HepG2 (cell line): ENCODE data around the gene NUFIP1. TPM values are rescaled to one million over a fixed set of nuclear protein-coding genes. Genes with fewer than 3 reads are reported as not detected.
"Not testable (repeated sequence)": the region's sequence is repeated elsewhere in the genome, so short reads cannot be mapped to it uniquely, and the experiment has no call there.

Source experiments
- ATAC-seq: fragments of 200-7000 bp; cut with Tn5 transposase; 3 replicates; pipeline ENCODE4 v1.9.1; 2020; ENCODE audit warnings: mild to moderate bottlenecking, moderate library complexity
- BruUV-seq: library from RNA; stranded (reverse); fragments of 400-500 nt; replicated peaks from 2 replicates; lab custom pipeline; 2021; lab: Mats Ljungman, UMichigan
- CTCF ChIA-PET: fragments of 300-600 bp; formaldehyde crosslinking; extraction: SDS; loops from one replicate; lab custom pipeline; 2021; ENCODE audit warnings: low total read pairs, inconsistent platforms, low intra/inter-chr PET ratio; lab: Yijun Ruan, JAX
- POLR2A ChIA-PET: fragments of 350-600 bp; sonication (Branson Sonifier 250); formaldehyde crosslinking; loops from one replicate; lab custom pipeline; 2020; ENCODE audit warnings: antibody characterized with exemption, inconsistent platforms; lab: Yijun Ruan, JAX
- DNase-seq: peaks from one replicate; pipeline ENCODE4 v3.0.0-alpha.2; 2015; ENCODE audit warnings: low spot score
- FAIRE-seq: peaks from 3 replicates; lab custom pipeline; 2011; peaks lifted over from hg19 to GRCh38; lab: Jason Lieb, UNC
- H2AFZ ChIP-seq: one replicate; pipeline ENCODE4 v1.6.1; 2011; ENCODE audit warnings: low read length, inconsistent platforms
- H3K27ac ChIP-seq: fragments of 300-600 bp; 3 replicates; pipeline ENCODE4 v1.8.0; 2011; ENCODE audit warnings: mixed run types, mild to moderate bottlenecking, mixed read lengths, low read length, inconsistent platforms; ENCODE audit not compliant: insufficient read depth; ENCODE audit errors: extremely low read length
- H3K27me3 ChIP-seq, 2 experiments: fragments of 200-600 bp in 1 of 2; 2 replicates in 1 of 2; 3 replicates in 1 of 2; pipeline versions ENCODE4 v1.6.0 to v1.8.0; 2011; ENCODE audit warnings: low read length in 2 of 2, mild to moderate bottlenecking in 2 of 2, moderate library complexity in 2 of 2, inconsistent platforms in 1 of 2; ENCODE audit not compliant: insufficient read depth in 2 of 2, control insufficient read depth in 1 of 2
- H3K36me3 ChIP-seq, 2 experiments: fragments of 200-600 bp in 1 of 2; replicated peaks in 1 of 2; 2 replicates in 1 of 2; 3 replicates in 1 of 2; pipeline versions ENCODE4 v1.5.1 to v1.8.0; 2011; ENCODE audit warnings: low read length in 2 of 2, inconsistent platforms in 1 of 2; ENCODE audit not compliant: insufficient read depth in 2 of 2, control insufficient read depth in 1 of 2
- H3K4me1 ChIP-seq: 2 replicates; pipeline ENCODE4 v1.5.1; 2012; ENCODE audit warnings: low read length, inconsistent platforms; ENCODE audit not compliant: insufficient read depth
- H3K4me2 ChIP-seq: 2 replicates; pipeline ENCODE4 v1.6.0; 2011; ENCODE audit warnings: low read depth, low read length, inconsistent platforms
- H3K4me3 ChIP-seq, 3 experiments: fragments of 200-600 bp in 1 of 3; sonication (generic), shearing (Covaris generic) in 1 of 3; replicated peaks in 1 of 3; 2 replicates each; pipeline ENCODE4 v1.5.1; 2011 to 2016; ENCODE audit warnings: low read length in 3 of 3, inconsistent platforms in 2 of 3, low read depth in 2 of 3, mild to moderate bottlenecking in 2 of 3, control low read depth in 1 of 3, mixed read lengths in 1 of 3; ENCODE audit not compliant: insufficient read depth in 1 of 3
- H3K79me2 ChIP-seq: one replicate; pipeline ENCODE4 v1.6.1; 2011; ENCODE audit warnings: low read length, inconsistent platforms; ENCODE audit not compliant: insufficient read depth
- H3K9ac ChIP-seq: 2 replicates; pipeline ENCODE4 v1.6.0; 2011; ENCODE audit warnings: mild to moderate bottlenecking, low read depth, low read length, inconsistent platforms; ENCODE audit not compliant: insufficient read depth
- H3K9me3 ChIP-seq: 2 replicates; pipeline ENCODE4 v1.5.1; 2012; ENCODE audit warnings: mild to moderate bottlenecking, low read length
- H4K20me1 ChIP-seq: 2 replicates; pipeline ENCODE4 v1.6.0; 2011; ENCODE audit warnings: inconsistent platforms, mild to moderate bottlenecking, low read length, moderate library complexity; ENCODE audit not compliant: insufficient read depth
- NCOR1 ChIP-seq: fragments of 200-600 bp; sonication (generic); IDR thresholded peaks from 2 replicates; pipeline ENCODE4 v1.7.0; 2017; ENCODE audit warnings: antibody characterized with exemption, low read length, borderline replicate concordance
- PRMT3 ChIP-seq: sonication (generic); formaldehyde crosslinking; IDR thresholded peaks from 2 replicates; pipeline ENCODE4 v1.8.1; 2022; ENCODE audit warnings: low read depth, mild to moderate bottlenecking, moderate library complexity, missing genetic modification reagents, borderline replicate concordance
- SOX5 ChIP-seq: IDR thresholded peaks from 2 replicates; pipeline ENCODE4 v1.6.1; 2016; ENCODE audit warnings: borderline replicate concordance
- WGBS: methylation state at CpG from one replicate; pipeline ENCODE4 v1.1.6; 2017; ENCODE audit warnings: low lambda C conversion rate; 5-methylcytosine and 5-hydroxymethylcytosine counted together
- in situ Hi-C: cut with HindIII; loops from 2 replicates; pipeline ENCODE4 v1.10.0; 2017; ENCODE audit warnings: low pct_unique_long_range_greater_than_20kb; ENCODE audit not compliant: extremely low pct_ligation_motif_present
- intact Hi-C: fragments of 100-400 bp; cut with micrococcal nuclease; formaldehyde crosslinking; loops from one replicate; pipeline ENCODE4 v1.10.0; 2022; ENCODE audit not compliant: unreplicated experiment
- polyA plus RNA-seq, 8 experiments: library from polyadenylated mRNA; depleted of rRNA in 3 of 8; stranded (reverse) in 7 of 8; unstranded in 1 of 8; fragments of >200 nt; fragmentation: Illumina TruSeq in 4 of 8; extraction: Trizol in 4 of 8; gene quantifications; 2 replicates each; pipeline versions ENCODE4 v1.2.1 to v1.2.3, GENCODE V29; 2011 to 2016; ENCODE audit warnings: low read depth in 4 of 8, missing spikeins in 1 of 8, mixed read lengths in 1 of 8; ENCODE audit not compliant: insufficient read depth in 1 of 8
- total RNA-seq, 5 experiments: library from RNA; depleted of rRNA; stranded (reverse); fragments of >200 nt; fragmentation: Illumina TruSeq; extraction: Trizol; gene quantifications; 2 replicates each; pipeline ENCODE4 v1.2.3, GENCODE V29; 2016; ENCODE audit warnings: low read depth in 1 of 5

The NUFIP1 gene
- total and polyA plus RNA-seq, 2 of the 13 experiments (the other 11 are each of a cell fraction or from before 2014, with no cell fraction given): 1.9 to 10.3 TPM

GRCh38 chr13:44951184-44951583 lies 38.1 kb downstream of the NUFIP1 start (continued):
- TF ChIP-seq PRMT3 (CRISPR knock-in tag) (no peak), NCOR1 (no peak)

- H3K27me3 ChIP-seq, H3K4me3 ChIP-seq, H3K9ac ChIP-seq, DNase-seq, H3K27ac ChIP-seq, H3K79me2 ChIP-seq, POLR2A ChIA-PET, CTCF ChIA-PET, H3K9me3 ChIP-seq, H3K4me1 ChIP-seq, BruUV-seq, H3K4me2 ChIP-seq, FAIRE-seq, H2AFZ ChIP-seq, ATAC-seq, intact Hi-C loops, in situ Hi-C loops, H4K20me1 ChIP-seq: not testable (repeated sequence)
- 91% methylated on average over 4 of the region's 4 CpGs for WGBS
- peaks cover 1 to 21% of the 10 kb centered on the region in 2 experiments for H3K36me3 ChIP-seq
These were observed 45.9 kb downstream of the NUFIP1 start for GRCh38 chr13:44943411-44943810.

- POLR2A ChIA-PET: no interaction called here
- DNase-seq (no peak), FAIRE-seq (no peak), ATAC-seq (no peak)
- Histone ChIP-seq H3K9ac (no peak overlapping the region), H3K4me2 (no peak overlapping the region), H3K4me3 (no peak overlapping the region), H3K79me2 (no peaks in the 10 kb centered on the region), H3K27ac (no peak overlapping the region), H2AFZ (no peak overlapping the region), H3K4me1 (no peaks in the 10 kb centered on the region), H3K27me3 (no peaks in the 10 kb centered on the region; a peak in 1 of 5 replicates), H4K20me1 (no peaks in the 10 kb centered on the region), H3K36me3 (peaks cover 1 to 17% of the 10 kb centered on the region in 2 experiments; a peak in 3 of 5 replicates), H3K9me3 (no peaks in the 10 kb centered on the region)
- TF ChIP-seq SOX5 (CRISPR knock-in tag): no peak
- CTCF ChIA-PET: no interaction called here
- intact Hi-C loops: no loop called here
- WGBS: 95% methylated on average over 2 of the region's 2 CpGs
- in situ Hi-C loops: no loop called here
- no TSS peak for BruUV-seq
These were observed 50.4 kb downstream of the NUFIP1 start for GRCh38 chr13:44938854-44939253.
